Measurements from ENCODE around the gene C17orf100.

GRCh38 chr17:6632530-6632929, 19.0 kb upstream of the C17orf100 start:
- TF ChIP-seq REST (IDR thresholded peaks at IDR 0.05) = no peak
- TF ChIP-seq, protein P1, sequence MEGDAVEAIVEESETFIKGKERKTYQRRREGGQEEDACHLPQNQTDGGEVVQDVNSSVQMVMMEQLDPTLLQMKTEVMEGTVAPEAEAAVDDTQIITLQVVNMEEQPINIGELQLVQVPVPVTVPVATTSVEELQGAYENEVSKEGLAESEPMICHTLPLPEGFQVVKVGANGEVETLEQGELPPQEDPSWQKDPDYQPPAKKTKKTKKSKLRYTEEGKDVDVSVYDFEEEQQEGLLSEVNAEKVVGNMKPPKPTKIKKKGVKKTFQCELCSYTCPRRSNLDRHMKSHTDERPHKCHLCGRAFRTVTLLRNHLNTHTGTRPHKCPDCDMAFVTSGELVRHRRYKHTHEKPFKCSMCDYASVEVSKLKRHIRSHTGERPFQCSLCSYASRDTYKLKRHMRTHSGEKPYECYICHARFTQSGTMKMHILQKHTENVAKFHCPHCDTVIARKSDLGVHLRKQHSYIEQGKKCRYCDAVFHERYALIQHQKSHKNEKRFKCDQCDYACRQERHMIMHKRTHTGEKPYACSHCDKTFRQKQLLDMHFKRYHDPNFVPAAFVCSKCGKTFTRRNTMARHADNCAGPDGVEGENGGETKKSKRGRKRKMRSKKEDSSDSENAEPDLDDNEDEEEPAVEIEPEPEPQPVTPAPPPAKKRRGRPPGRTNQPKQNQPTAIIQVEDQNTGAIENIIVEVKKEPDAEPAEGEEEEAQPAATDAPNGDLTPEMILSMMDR (IDR thresholded peaks at IDR 0.05; ENCODE audit: low read depth, low read length, missing input control) = no peak
